HG02642 (cell line): ENCODE data around the gene STAB1.

ENCODE experiments used
- ATAC-seq: cut with Tn5 transposase; IDR thresholded peaks from one replicate; pipeline ENCODE4 v1.9.1; 2021; ENCODE audit warnings: mild to moderate bottlenecking; ENCODE audit not compliant: unreplicated experiment, poor library complexity

STAB1 gene

GRCh38 chr3:52483081-52483480, 12.1 kb upstream of the STAB1 start:
- no peak for ATAC-seq

- ATAC-seq, result no peak
Observed at GRCh38 chr3:52483577-52484381, 11.4 kb upstream of the STAB1 start.

GRCh38 chr3:52484680-52485461, 10.3 kb upstream of the STAB1 start:
- ATAC-seq, result no peak

- ATAC-seq, result no peak
Observed at GRCh38 chr3:52487050-52487787, 7.9 kb upstream of the STAB1 start.

- ATAC-seq, result no peak
Observed at GRCh38 chr3:52487788-52488691, 7.1 kb upstream of the STAB1 start.

- ATAC-seq, result no peak
Observed at GRCh38 chr3:52488746-52489145, 6.4 kb upstream of the STAB1 start.

GRCh38 chr3:52489453-52489852, 5.7 kb upstream of the STAB1 start:
- no peak for ATAC-seq

GRCh38 chr3:52490035-52490938, 4.9 kb upstream of the STAB1 start:
- ATAC-seq, result no peak

- no peak for ATAC-seq
Observed at GRCh38 chr3:52490939-52491526, 4.1 kb upstream of the STAB1 start.

- ATAC-seq, result no peak
Observed at GRCh38 chr3:52492059-52492458, 3.1 kb upstream of the STAB1 start.

- no peak for ATAC-seq
Observed at GRCh38 chr3:52493232-52494017, 1.7 kb upstream of the STAB1 start.

GRCh38 chr3:52494445-52494844, 693 bp upstream of the STAB1 start:
- no peak for ATAC-seq

- ATAC-seq, result no peak
Observed at GRCh38 chr3:52495777-52496602, 852 bp downstream of the STAB1 start.

GRCh38 chr3:52498137-52499054, 3.3 kb downstream of the STAB1 start:
- no peak for ATAC-seq

GRCh38 chr3:52501046-52501445, 5.9 kb downstream of the STAB1 start:
- ATAC-seq, result no peak

GRCh38 chr3:52502001-52502400, 6.9 kb downstream of the STAB1 start:
- no peak for ATAC-seq
